ENCODE measurements around the gene FAM25A. TPM values are rescaled to one million over a fixed set of nuclear protein-coding genes. Genes with fewer than 3 reads are reported as not detected.

FAM25A gene
- total RNA-seq, 1 experiment from 2014 or later, result 2.7 TPM

GRCh38 chr10:87064651-87065050 is 44.6 kb downstream of the FAM25A start:
- TF ChIP-seq POLR2AphosphoS5 (IDR thresholded peaks at IDR 0.05; ENCODE audit: low read depth, low read length) (no peak), EZH2phosphoT487 (IDR thresholded peaks at IDR 0.05; ENCODE audit: borderline replicate concordance) (no peak), MAX (IDR thresholded peaks at IDR 0.05) (no peak), ELF1 (IDR thresholded peaks at IDR 0.05; ENCODE audit: borderline replicate concordance, low read depth) (no peak), RAD21 (IDR thresholded peaks at IDR 0.05; ENCODE audit: low read depth) (no peak), CBX3 (IDR thresholded peaks at IDR 0.05; ENCODE audit: low read depth) (no peak), FOSL1 (IDR thresholded peaks at IDR 0.05; ENCODE audit: low read depth) (no peak), CEBPB (IDR thresholded peaks at IDR 0.05; ENCODE audit: low read depth) (no peak), EZH2 (IDR thresholded peaks at IDR 0.05) (no peak), POLR2A (IDR thresholded peaks at IDR 0.05; ENCODE audit: borderline replicate concordance, extremely low read depth, insufficient read depth, insufficient read length) (no peak)
- no peaks in the 10 kb centered on the region for H3K4me1 ChIP-seq (ENCODE audit: control insufficient read depth in 1 of 2, insufficient read depth in 2 of 2, low read length in 2 of 2)
- no peaks in the 10 kb centered on the region for H3K9me3 ChIP-seq (ENCODE audit: control insufficient read depth in 1 of 2, insufficient read depth in 1 of 2, low read depth in 1 of 2, low read length in 2 of 2)
- no peaks in the 10 kb centered on the region for H4K20me1 ChIP-seq (ENCODE audit: insufficient read depth)
- no peak overlapping the region for H3K4me3 ChIP-seq (replicated peaks in 1 of 2; ENCODE audit: low read depth in 1 of 2, low read length in 2 of 2)
- no peak for ATAC-seq
- 0 out of 2 replicates have a peak, but pooled peaks cover 3% of the 10 kb centered on the region for H3K79me2 ChIP-seq (ENCODE audit: insufficient read depth, low read length)
- H3K36me3 ChIP-seq (ENCODE audit: control insufficient read depth in 1 of 2, insufficient read depth in 2 of 2, low read length in 2 of 2), result peaks cover 44 to 51% of the 10 kb centered on the region in 2 experiments
- ChIA-PET POLR2A (no interaction called here), CTCF (no interaction called here), RAD21 (ENCODE audit: low non-redundant PET in 1 of 2, low total read pairs in 2 of 2, uncharacterized antibody in 2 of 2, unreplicated experiment in 2 of 2) (no interaction called here)
- no peaks in the 10 kb centered on the region for H3K9me2 ChIP-seq (ENCODE audit: insufficient read depth)
- no TSS peak for BruUV-seq (replicated peaks)
- H3K27ac ChIP-seq (ENCODE audit: low read depth, low read length), result no peak overlapping the region
- no peak overlapping the region for H2AFZ ChIP-seq (ENCODE audit: low read depth, low read length, poor library complexity, severe bottlenecking)
- no peak overlapping the region for H3K9ac ChIP-seq (ENCODE audit: low read length)
- no peak overlapping the region for H3K4me2 ChIP-seq (ENCODE audit: low read length)
- intact Hi-C loops (cut with micrococcal nuclease), result no loop called here
- no peak for DNase-seq (ENCODE audit: low read depth, low spot score)
- H3K27me3 ChIP-seq (ENCODE audit: insufficient read depth, low read length), result no peaks in the 10 kb centered on the region

- TF ChIP-seq, protein P1, sequence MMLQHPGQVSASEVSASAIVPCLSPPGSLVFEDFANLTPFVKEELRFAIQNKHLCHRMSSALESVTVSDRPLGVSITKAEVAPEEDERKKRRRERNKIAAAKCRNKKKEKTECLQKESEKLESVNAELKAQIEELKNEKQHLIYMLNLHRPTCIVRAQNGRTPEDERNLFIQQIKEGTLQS (IDR thresholded peaks at IDR 0.05), result no peak
- TF ChIP-seq, protein P2, sequence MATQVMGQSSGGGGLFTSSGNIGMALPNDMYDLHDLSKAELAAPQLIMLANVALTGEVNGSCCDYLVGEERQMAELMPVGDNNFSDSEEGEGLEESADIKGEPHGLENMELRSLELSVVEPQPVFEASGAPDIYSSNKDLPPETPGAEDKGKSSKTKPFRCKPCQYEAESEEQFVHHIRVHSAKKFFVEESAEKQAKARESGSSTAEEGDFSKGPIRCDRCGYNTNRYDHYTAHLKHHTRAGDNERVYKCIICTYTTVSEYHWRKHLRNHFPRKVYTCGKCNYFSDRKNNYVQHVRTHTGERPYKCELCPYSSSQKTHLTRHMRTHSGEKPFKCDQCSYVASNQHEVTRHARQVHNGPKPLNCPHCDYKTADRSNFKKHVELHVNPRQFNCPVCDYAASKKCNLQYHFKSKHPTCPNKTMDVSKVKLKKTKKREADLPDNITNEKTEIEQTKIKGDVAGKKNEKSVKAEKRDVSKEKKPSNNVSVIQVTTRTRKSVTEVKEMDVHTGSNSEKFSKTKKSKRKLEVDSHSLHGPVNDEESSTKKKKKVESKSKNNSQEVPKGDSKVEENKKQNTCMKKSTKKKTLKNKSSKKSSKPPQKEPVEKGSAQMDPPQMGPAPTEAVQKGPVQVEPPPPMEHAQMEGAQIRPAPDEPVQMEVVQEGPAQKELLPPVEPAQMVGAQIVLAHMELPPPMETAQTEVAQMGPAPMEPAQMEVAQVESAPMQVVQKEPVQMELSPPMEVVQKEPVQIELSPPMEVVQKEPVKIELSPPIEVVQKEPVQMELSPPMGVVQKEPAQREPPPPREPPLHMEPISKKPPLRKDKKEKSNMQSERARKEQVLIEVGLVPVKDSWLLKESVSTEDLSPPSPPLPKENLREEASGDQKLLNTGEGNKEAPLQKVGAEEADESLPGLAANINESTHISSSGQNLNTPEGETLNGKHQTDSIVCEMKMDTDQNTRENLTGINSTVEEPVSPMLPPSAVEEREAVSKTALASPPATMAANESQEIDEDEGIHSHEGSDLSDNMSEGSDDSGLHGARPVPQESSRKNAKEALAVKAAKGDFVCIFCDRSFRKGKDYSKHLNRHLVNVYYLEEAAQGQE (IDR thresholded peaks at IDR 0.05; ENCODE audit: low read depth), result no peak
- TF ChIP-seq ZFX (IDR thresholded peaks at IDR 0.05) (no peak), SIN3A (IDR thresholded peaks at IDR 0.05; ENCODE audit: low read depth) (no peak), JUND (IDR thresholded peaks at IDR 0.05) (no peak), TCF7L2 (IDR thresholded peaks at IDR 0.05; ENCODE audit: borderline replicate concordance, extremely low read depth, insufficient read depth, insufficient read length) (no peak)
- 0 out of 2 replicates have a peak, but pooled peaks cover 3% of the 10 kb centered on the region for H3K79me2 ChIP-seq (ENCODE audit: insufficient read depth, low read length)
- no peaks in the 10 kb centered on the region for H4K20me1 ChIP-seq (ENCODE audit: insufficient read depth)
- no peak overlapping the region for H3K4me3 ChIP-seq (replicated peaks in 1 of 2; ENCODE audit: low read depth in 1 of 2, low read length in 2 of 2)
- H2AFZ ChIP-seq (ENCODE audit: low read depth, low read length, poor library complexity, severe bottlenecking), result no peak overlapping the region
- DNase-seq (ENCODE audit: low read depth, low spot score), result no peak
- intact Hi-C loops (cut with micrococcal nuclease), result no loop called here
- no peaks in the 10 kb centered on the region for H3K9me2 ChIP-seq (ENCODE audit: insufficient read depth)
- no peaks in the 10 kb centered on the region for H3K27me3 ChIP-seq (ENCODE audit: insufficient read depth, low read length)
- H3K27ac ChIP-seq (ENCODE audit: low read depth, low read length), result no peak overlapping the region
- no peak overlapping the region for H3K4me2 ChIP-seq (ENCODE audit: low read length)
- H3K9me3 ChIP-seq (ENCODE audit: control insufficient read depth in 1 of 2, insufficient read depth in 1 of 2, low read depth in 1 of 2, low read length in 2 of 2), result no peaks in the 10 kb centered on the region
- peaks cover 33 to 43% of the 10 kb centered on the region in 2 experiments for H3K36me3 ChIP-seq (ENCODE audit: control insufficient read depth in 1 of 2, insufficient read depth in 2 of 2, low read length in 2 of 2)
- ChIA-PET POLR2A (no interaction called here), RAD21 (ENCODE audit: low non-redundant PET in 1 of 2, low total read pairs in 2 of 2, uncharacterized antibody in 2 of 2, unreplicated experiment in 2 of 2) (no interaction called here), CTCF (no interaction called here)
- BruUV-seq (replicated peaks), result no TSS peak
- H3K4me1 ChIP-seq (ENCODE audit: control insufficient read depth in 1 of 2, insufficient read depth in 2 of 2, low read length in 2 of 2), result no peaks in the 10 kb centered on the region
- ATAC-seq, result no peak
- no peak overlapping the region for H3K9ac ChIP-seq (ENCODE audit: low read length)
Measured at GRCh38 chr10:87066178-87066577, 46.1 kb downstream of the FAM25A start.

Measured in HCT116 (cell line).